NT2/D1 (cell line): ENCODE results near the gene MARCHF2.

Experiments
- SUZ12 ChIP-seq: IDR thresholded peaks from 2 replicates; pipeline ENCODE4 v1.6.1; 2011; ENCODE audit not compliant: insufficient read length, insufficient read depth; ENCODE audit errors: extremely low read depth
- ZNF274 ChIP-seq: IDR thresholded peaks from 2 replicates; pipeline ENCODE4 v1.6.1; 2011; ENCODE audit warnings: mild to moderate bottlenecking, low read depth, low read length

DNA sequence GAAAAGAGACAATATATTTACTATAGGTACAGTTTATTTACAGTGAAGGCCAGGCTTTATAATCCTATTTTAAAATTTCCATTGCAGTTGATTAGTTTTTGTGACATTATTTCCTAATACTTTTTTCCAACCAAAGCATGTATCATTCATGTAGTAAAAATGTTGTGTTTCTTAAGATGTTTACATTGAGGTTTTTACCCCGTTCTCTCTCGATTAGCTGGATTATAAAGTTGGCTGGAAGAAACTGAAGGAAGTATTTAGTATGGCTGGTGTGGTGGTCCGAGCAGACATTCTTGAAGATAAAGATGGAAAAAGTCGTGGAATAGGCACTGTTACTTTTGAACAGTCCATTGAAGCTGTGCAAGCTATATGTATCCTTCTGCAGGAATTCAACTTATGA, 52.9 kb downstream of the MARCHF2 start:
- TF ChIP-seq SUZ12 (no peak), ZNF274 (no peak)
